LNCaP clone FGC (cell line): ENCODE results near the gene PHC2.

Experiments
- DNase-seq: peaks from one replicate; pipeline ENCODE4 v3.0.0-alpha.2; 2011; ENCODE audit warnings: low read depth
- H3K4me3 ChIP-seq: 2 replicates; pipeline ENCODE4 v1.5.1; 2011; ENCODE audit warnings: mild to moderate bottlenecking, low read depth, low read length, control low read depth
- CTCF ChIP-seq: IDR thresholded peaks from 2 replicates; pipeline ENCODE4 v1.5.1; 2012; ENCODE audit warnings: mild to moderate bottlenecking; ENCODE audit not compliant: control insufficient read depth, insufficient read depth; ENCODE audit errors: extremely low read depth

Gene PHC2

GRCh38 chr1:33368431-33368830 lies 62.5 kb downstream of the PHC2 start:
- DNase-seq, result no peak
- H3K4me3 ChIP-seq, result no peak overlapping the region
- TF ChIP-seq CTCF, result no peak

- peak; percentile 93 for TF ChIP-seq CTCF
- DNase-seq, result no peak
Observed at GRCh38 chr1:33367485-33368405, 63.1 kb downstream of the PHC2 start.

GRCh38 chr1:33366762-33367484 lies 64.0 kb downstream of the PHC2 start:
- TF ChIP-seq CTCF, result no peak
- no peak for DNase-seq
- no peak overlapping the region for H3K4me3 ChIP-seq

More at GRCh38 chr1:33367485-33368405, 63.1 kb downstream of the PHC2 start:
- H3K4me3 ChIP-seq, result no peak overlapping the region

GRCh38 chr1:33365560-33365997 lies 65.3 kb downstream of the PHC2 start:
- H3K4me3 ChIP-seq, result no peak overlapping the region
- TF ChIP-seq CTCF, result no peak
- DNase-seq, result no peak

- TF ChIP-seq CTCF, result no peak
- no peak for DNase-seq
- H3K4me3 ChIP-seq, result no peak overlapping the region
Observed at GRCh38 chr1:33364565-33364918, 66.4 kb downstream of the PHC2 start.

- no peak for TF ChIP-seq CTCF
- no peak for DNase-seq
- no peak overlapping the region for H3K4me3 ChIP-seq
Observed at GRCh38 chr1:33363470-33363861, 67.4 kb downstream of the PHC2 start.
